Stimulated activated CD8-positive, alpha-beta memory T cell treated with anti-CD3 and anti-CD28 coated beads, Interleukin-7, amount 100 ng/mL, for 48 hours (primary cell): ENCODE measurements around the gene PLCB3.

ENCODE experiments used
- DNase-seq, 2 donors: peaks; one replicate each; pipeline ENCODE4 v3.0.0-alpha.2; 2020; ENCODE audit warnings: low read depth in 1 of 2; ENCODE audit errors: extremely low read depth in 1 of 2

Gene PLCB3

GRCh38 chr11:64316672-64317324 is 65.5 kb downstream of the PLCB3 start:
- DNase-seq: no peak

GRCh38 chr11:64317325-64317960 is 66.1 kb downstream of the PLCB3 start, which contains the start of gene TRMT112:
TSS of gene TRMT112 (minus strand) at chr11:64317559. CDS start at chr11:64317526, 33 bp downstream.
- DNase-seq: peak; percentile 85 to 98

GRCh38 chr11:64317961-64318765 is 66.8 kb downstream of the PLCB3 start, which contains the start of gene PRDX5:
TSS of gene PRDX5 (plus strand) at chr11:64318121. CDS start at chr11:64318216, 95 bp downstream.
- peak; percentile 91 to 95 for DNase-seq
